GM19043 (cell line): ENCODE measurements around the gene EPS8.

Experiments used
- ATAC-seq: cut with Tn5 transposase; IDR thresholded peaks from one replicate; pipeline ENCODE4 v1.9.1; 2021; ENCODE audit warnings: low read depth; ENCODE audit not compliant: unreplicated experiment

EPS8 gene

DNA sequence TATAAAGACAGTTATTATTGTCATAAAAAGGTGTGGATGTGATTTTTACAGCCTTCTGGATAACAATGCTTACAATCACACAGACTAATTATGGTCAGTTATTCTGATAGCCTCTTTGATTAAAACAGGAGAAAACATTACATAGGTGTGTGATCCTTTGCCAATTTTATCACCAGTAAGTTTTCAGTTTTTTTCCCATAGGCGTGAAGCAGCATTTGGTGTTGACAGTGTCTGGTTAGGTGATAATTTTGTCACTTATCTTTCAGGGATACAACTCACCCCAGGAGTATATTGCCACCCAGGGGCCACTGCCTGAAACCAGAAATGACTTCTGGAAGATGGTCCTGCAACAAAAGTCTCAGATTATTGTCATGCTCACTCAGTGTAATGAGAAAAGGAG lies 208.8 kb downstream of the EPS8 start:
- no peak for ATAC-seq

DNA sequence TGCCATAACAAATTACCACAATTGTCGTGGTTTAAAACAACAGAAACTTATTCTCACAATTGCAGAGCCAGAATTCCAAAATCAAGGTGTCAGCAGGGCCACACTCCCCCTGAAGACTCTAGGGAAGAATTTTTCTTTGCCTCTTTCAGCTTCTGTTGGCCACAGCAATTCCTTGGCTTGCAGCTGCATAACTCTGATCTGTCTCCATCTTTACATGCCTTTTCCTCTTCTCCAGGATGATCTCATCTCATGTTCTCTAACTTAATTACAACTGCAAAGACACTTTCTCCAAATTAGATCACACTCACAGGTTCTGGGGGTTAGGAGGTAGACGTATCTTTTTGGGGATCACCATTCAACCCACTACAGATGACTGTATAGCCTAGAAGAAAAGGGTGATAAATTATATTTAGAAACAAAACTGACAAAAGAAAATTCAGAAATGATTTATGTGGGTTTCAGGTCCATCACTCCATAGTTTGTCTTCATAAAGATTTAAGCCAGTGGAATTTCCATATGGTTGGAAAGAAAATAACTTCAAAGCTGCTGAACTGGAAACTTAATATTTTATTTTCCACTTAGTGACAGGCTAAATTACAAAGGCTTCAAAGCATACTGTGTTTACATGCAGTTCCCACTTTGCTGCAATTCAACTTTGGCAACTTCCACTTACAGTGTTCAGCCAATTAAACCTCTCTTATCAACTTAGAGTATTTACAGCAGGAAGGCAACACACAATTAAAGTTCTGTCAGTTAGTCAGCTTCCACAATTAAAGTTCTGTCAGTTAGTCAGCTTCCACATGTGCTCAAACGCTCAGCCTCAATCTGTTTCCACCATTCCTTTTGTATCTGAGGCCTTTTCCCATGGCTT lies 213.3 kb downstream of the EPS8 start:
- no peak for ATAC-seq

DNA sequence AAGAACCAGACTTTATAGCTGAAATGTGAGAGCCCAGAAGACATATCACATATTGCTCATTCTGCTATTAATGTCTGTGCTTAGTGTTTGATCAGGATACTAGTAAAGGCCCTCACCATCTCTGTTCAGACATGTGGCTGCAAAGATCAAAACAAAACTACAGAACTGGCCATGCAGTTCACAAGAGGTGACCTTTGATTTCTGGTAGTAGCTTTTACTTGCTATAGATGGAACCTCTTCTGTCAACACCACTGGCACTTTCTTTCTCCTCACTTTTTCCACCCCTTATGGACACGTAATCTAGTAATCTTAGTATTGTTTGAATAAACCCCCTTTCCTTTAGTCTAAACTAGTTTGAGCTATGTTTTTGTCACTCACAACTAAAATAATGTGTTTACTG lies 214.8 kb downstream of the EPS8 start:
- ATAC-seq, result no peak
